Stimulated activated naive CD4-positive, alpha-beta T cell (primary cell): ENCODE measurements around the gene AP3S1.
A peak's percentile ranks its signal among the peaks of the same experiment; 100 is the strongest.

Experiments
- DNase-seq, 6 experiments: peaks; one replicate each; lab custom pipeline; 2025; lab: John Stamatoyannopoulos, UW

The AP3S1 gene

GRCh38 chr5:115825948-115826347 lies 15.8 kb upstream of the AP3S1 start:
- DNase-seq = no peak

GRCh38 chr5:115829913-115830312 lies 11.8 kb upstream of the AP3S1 start:
- no peak for DNase-seq

- DNase-seq = peak in 2 of 6 experiments; percentile 21 to 38
Measured at GRCh38 chr5:115831163-115831768, 10.5 kb upstream of the AP3S1 start.

- DNase-seq = no peak
Measured at GRCh38 chr5:115835481-115835880, 6.3 kb upstream of the AP3S1 start.

- peak in 4 of 6 experiments; percentile 18 to 72 (median 68) for DNase-seq
Measured at GRCh38 chr5:115838885-115839518, 2.7 kb upstream of the AP3S1 start.

- no peak for DNase-seq
Measured at GRCh38 chr5:115840873-115841272, 862 bp upstream of the AP3S1 start.

GRCh38 chr5:115842089-115842935 lies 577 bp downstream of the AP3S1 start:
- DNase-seq = peak in 3 of 6 experiments; percentile 34 to 46 (median 44)

- DNase-seq = no peak
Measured at GRCh38 chr5:115842952-115843351, 1.2 kb downstream of the AP3S1 start.

- no peak for DNase-seq
Measured at GRCh38 chr5:115843444-115844130, 1.9 kb downstream of the AP3S1 start.

GRCh38 chr5:115844321-115844817 lies 2.6 kb downstream of the AP3S1 start:
- DNase-seq = no peak

- no peak for DNase-seq
Measured at GRCh38 chr5:115847290-115847689, 5.6 kb downstream of the AP3S1 start.

- no peak for DNase-seq
Measured at GRCh38 chr5:115849258-115849798, 7.6 kb downstream of the AP3S1 start.

GRCh38 chr5:115850744-115851416 lies 9.1 kb downstream of the AP3S1 start:
- DNase-seq = no peak

- no peak for DNase-seq
Measured at GRCh38 chr5:115854139-115854538, 12.4 kb downstream of the AP3S1 start.

GRCh38 chr5:115855959-115856358 lies 14.2 kb downstream of the AP3S1 start:
- DNase-seq = no peak

GRCh38 chr5:115857057-115857479 lies 15.3 kb downstream of the AP3S1 start:
- DNase-seq = no peak

- DNase-seq = no peak
Measured at GRCh38 chr5:115857626-115858349, 16.1 kb downstream of the AP3S1 start.

- DNase-seq = no peak
Measured at GRCh38 chr5:115858396-115858795, 16.7 kb downstream of the AP3S1 start.

GRCh38 chr5:115859378-115859777 lies 17.6 kb downstream of the AP3S1 start:
- DNase-seq = no peak

GRCh38 chr5:115869256-115869795 lies 27.6 kb downstream of the AP3S1 start:
- no peak for DNase-seq
